HepG2 (cell line): ENCODE results near the gene GGA1. TPM values are rescaled to one million over a fixed set of nuclear protein-coding genes. Genes with fewer than 3 reads are reported as not detected.
A peak's percentile ranks its signal among the peaks of the same experiment; 100 is the strongest.

Source experiments
- DRAP1 ChIP-seq: IDR thresholded peaks from 2 replicates; pipeline ENCODE4 v1.6.1; 2016; ENCODE audit warnings: missing genetic modification reagents, missing compliant biosample characterization
- E2F1 ChIP-seq: sonication (generic); formaldehyde crosslinking; IDR thresholded peaks from 2 replicates; pipeline ENCODE4 v1.5.0; 2020; ENCODE audit warnings: missing genetic modification reagents
- HMGXB4 ChIP-seq, 2 experiments: sonication (generic) in 1 of 2; formaldehyde crosslinking in 1 of 2; IDR thresholded peaks; 2 replicates each; pipeline versions ENCODE4 v1.4.0 to v1.6.1; 2018 to 2020; ENCODE audit warnings: missing genetic modification reagents in 2 of 2, borderline replicate concordance in 1 of 2, low read depth in 1 of 2, mild to moderate bottlenecking in 1 of 2, missing biosample characterization in 1 of 2
- MTA1 ChIP-seq: sonication (generic); formaldehyde crosslinking; IDR thresholded peaks from 2 replicates; pipeline ENCODE4 v1.4.0; 2020; ENCODE audit warnings: missing genetic modification reagents, mild to moderate bottlenecking, borderline replicate concordance
- NBN ChIP-seq: fragments of 450-650 bp; conservative IDR thresholded peaks from 2 replicates; pipeline ENCODE4 v1.6.1; 2017
- NR0B2 ChIP-seq: sonication (generic); formaldehyde crosslinking; IDR thresholded peaks from 2 replicates; pipeline ENCODE4 v1.4.0; 2020; ENCODE audit warnings: mild to moderate bottlenecking, missing genetic modification reagents
- PAWR ChIP-seq: sonication (generic); formaldehyde crosslinking; IDR thresholded peaks from 2 replicates; pipeline ENCODE4 v1.4.0; 2020; ENCODE audit warnings: missing genetic modification reagents, mild to moderate bottlenecking, borderline replicate concordance
- SP2 ChIP-seq: sonication (generic); formaldehyde crosslinking; IDR thresholded peaks from 2 replicates; pipeline ENCODE4 v1.5.1; 2020; ENCODE audit warnings: mild to moderate bottlenecking, missing genetic modification reagents
- SRF ChIP-seq: IDR thresholded peaks from 2 replicates; pipeline ENCODE4 v1.6.1; 2011; ENCODE audit warnings: mild to moderate bottlenecking, low read depth, low read length, moderate library complexity
- TGIF2 ChIP-seq: IDR thresholded peaks from 2 replicates; pipeline ENCODE4 v1.6.1; 2016; ENCODE audit warnings: control low read depth, missing compliant biosample characterization
- YY1 ChIP-seq: IDR thresholded peaks from 2 replicates; pipeline ENCODE4 v1.6.1; 2011; ENCODE audit warnings: low read length, low read depth, moderate library complexity, mild to moderate bottlenecking; ENCODE audit not compliant: insufficient read depth, insufficient replicate concordance
- ZBTB3 ChIP-seq: sonication (generic); formaldehyde crosslinking; IDR thresholded peaks from 2 replicates; pipeline ENCODE4 v1.4.0; 2020; ENCODE audit warnings: low read depth, mild to moderate bottlenecking, moderate library complexity, missing genetic modification reagents, borderline replicate concordance
- ZBTB43 ChIP-seq: sonication (generic); formaldehyde crosslinking; conservative IDR thresholded peaks from 2 replicates; pipeline ENCODE4 v1.4.0; 2020; ENCODE audit warnings: missing genetic modification reagents
- ZBTB49 ChIP-seq: sonication (generic); formaldehyde crosslinking; IDR thresholded peaks from 2 replicates; pipeline ENCODE4 v1.4.0; 2020; ENCODE audit warnings: missing genetic modification reagents, borderline replicate concordance
- ZNF615 ChIP-seq: sonication (generic); formaldehyde crosslinking; IDR thresholded peaks from 2 replicates; pipeline ENCODE4 v1.5.0; 2020; ENCODE audit warnings: mild to moderate bottlenecking, missing genetic modification reagents, borderline replicate concordance
- ZNF749 ChIP-seq: sonication (generic); formaldehyde crosslinking; IDR thresholded peaks from 2 replicates; pipeline ENCODE4 v1.8.0; 2022; ENCODE audit warnings: mild to moderate bottlenecking, missing genetic modification reagents, moderate library complexity, borderline replicate concordance
- ZXDC ChIP-seq: sonication (generic); formaldehyde crosslinking; IDR thresholded peaks from 2 replicates; pipeline ENCODE4 v1.5.0; 2020; ENCODE audit warnings: mild to moderate bottlenecking, missing genetic modification reagents
- polyA plus RNA-seq, 8 experiments: library from polyadenylated mRNA; depleted of rRNA in 3 of 8; stranded (reverse) in 7 of 8; unstranded in 1 of 8; fragments of >200 nt; fragmentation: Illumina TruSeq in 4 of 8; extraction: Trizol in 4 of 8; gene quantifications; 2 replicates each; pipeline versions ENCODE4 v1.2.1 to v1.2.3, GENCODE V29; 2011 to 2016; ENCODE audit warnings: low read depth in 4 of 8, missing spikeins in 1 of 8, mixed read lengths in 1 of 8; ENCODE audit not compliant: insufficient read depth in 1 of 8
- total RNA-seq, 5 experiments: library from RNA; depleted of rRNA; stranded (reverse); fragments of >200 nt; fragmentation: Illumina TruSeq; extraction: Trizol; gene quantifications; 2 replicates each; pipeline ENCODE4 v1.2.3, GENCODE V29; 2016; ENCODE audit warnings: low read depth in 1 of 5

GGA1 gene
- total and polyA plus RNA-seq, 2 of the 13 experiments (the other 11 are each of a cell fraction or from before 2014, with no cell fraction given): 29.1 to 87.2 TPM

GRCh38 chr22:37633625-37634416 is 25.2 kb downstream of the GGA1 start (continued):
- TF ChIP-seq YY1 (peak; percentile 6), MTA1 (CRISPR knock-in tag) (peak; percentile 81; the same call in 1 of the 2 replicates), SRF (no peak), DRAP1 (peak; percentile 73), ZBTB43 (CRISPR knock-in tag) (0 out of 2 replicates have a peak, but pooled peaks have one; percentile 53), PAWR (no peak), ZBTB49 (CRISPR knock-in tag) (no peak), ZXDC (CRISPR knock-in tag) (no peak), NBN (no peak), ZBTB3 (CRISPR knock-in tag) (no peak), ZNF615 (CRISPR knock-in tag) (no peak), NR0B2 (CRISPR knock-in tag) (peak; percentile 70), TGIF2 (no peak), SP2 (no peak), E2F1 (no peak), ZNF749 (CRISPR knock-in tag) (no peak), HMGXB4 (CRISPR knock-in tag; IDR thresholded peaks at IDR 0.05; ENCODE audit: borderline replicate concordance in 1 of 2, low read depth in 1 of 2) (peak; percentile 59 to 62)
